Smooth muscle cell (in vitro differentiated cells): Measurements from ENCODE around the gene PTP4A2. TPM values are rescaled to one million over a fixed set of nuclear protein-coding genes. Genes with fewer than 3 reads are reported as not detected.

Experiments used
- DNase-seq: peaks from one replicate; lab custom pipeline; 2025; ENCODE audit not compliant: unreplicated experiment; lab: John Stamatoyannopoulos, UW
- H2AFZ ChIP-seq: fragments of 200-600 bp; sonication (generic); 2 replicates; pipeline ENCODE4 v1.6.0; 2016; ENCODE audit warnings: antibody characterized with exemption, low read depth, mild to moderate bottlenecking
- H3F3A ChIP-seq: fragments of 200-600 bp; sonication (generic); 2 replicates; pipeline ENCODE4 v1.6.0; 2017; ENCODE audit warnings: antibody characterized with exemption, low read depth
- H3K27ac ChIP-seq: fragments of 200-600 bp; sonication (generic); 2 replicates; pipeline ENCODE4 v1.5.1; 2016; ENCODE audit warnings: low read depth, mild to moderate bottlenecking
- H3K27me3 ChIP-seq: fragments of 200-600 bp; sonication (generic); 2 replicates; pipeline ENCODE4 v1.6.1; 2016; ENCODE audit warnings: low read depth, mild to moderate bottlenecking
- H3K36me3 ChIP-seq: fragments of 200-600 bp; sonication (generic); 2 replicates; pipeline ENCODE4 v1.5.1; 2016; ENCODE audit warnings: low read depth
- H3K4me1 ChIP-seq: fragments of 200-600 bp; sonication (generic); 2 replicates; pipeline ENCODE4 v1.5.1; 2016; ENCODE audit warnings: low read depth
- H3K4me2 ChIP-seq: fragments of 200-600 bp; sonication (generic); 2 replicates; pipeline ENCODE4 v1.6.0; 2016; ENCODE audit warnings: mild to moderate bottlenecking
- H3K4me3 ChIP-seq: fragments of 200-600 bp; sonication (generic); 2 replicates; pipeline ENCODE4 v1.5.1; 2016; ENCODE audit warnings: mild to moderate bottlenecking
- H3K79me2 ChIP-seq: fragments of 200-600 bp; sonication (generic); 2 replicates; pipeline ENCODE4 v1.6.0; 2016; ENCODE audit warnings: low read depth, mild to moderate bottlenecking
- H3K9ac ChIP-seq: fragments of 200-600 bp; sonication (generic); 2 replicates; pipeline ENCODE4 v1.6.0; 2016; ENCODE audit warnings: low read depth
- H3K9me3 ChIP-seq: fragments of 200-600 bp; sonication (generic); replicated peaks from 2 replicates; pipeline ENCODE4 v1.5.1; 2016; ENCODE audit warnings: low read depth
- H4K20me1 ChIP-seq: fragments of 200-600 bp; sonication (generic); 2 replicates; pipeline ENCODE4 v1.6.0; 2016; ENCODE audit warnings: low read depth
- WGBS: methylation state at CpG from one replicate; pipeline ENCODE4 v1.1.7; 2016; ENCODE audit warnings: low lambda C conversion rate; 5-methylcytosine and 5-hydroxymethylcytosine counted together
- polyA plus RNA-seq: library from polyadenylated mRNA; unstranded; fragments of >200 nt; fragmentation: Nextera tagmentation; extraction: Ambion mirVana; gene quantifications from 2 replicates; pipeline ENCODE4 v1.2.1, GENCODE V29; 2016
- total RNA-seq: library from RNA; depleted of rRNA; stranded (reverse); fragments of >200 nt; gene quantifications from 2 replicates; pipeline ENCODE4 v1.2.3, GENCODE V29; 2014
- TF ChIP-seq, protein P1 (sequence below): fragments of 200-600 bp; sonication (generic); IDR thresholded peaks from 2 replicates; pipeline ENCODE4 v1.5.1; 2017; ENCODE audit warnings: borderline replicate concordance, mild to moderate bottlenecking, antibody characterized with exemption; ENCODE audit not compliant: insufficient read depth, poor library complexity, severe bottlenecking

PTP4A2 gene
- total and polyA plus RNA-seq, 2 experiments from 2014 or later: 334 to 460 TPM

DNA sequence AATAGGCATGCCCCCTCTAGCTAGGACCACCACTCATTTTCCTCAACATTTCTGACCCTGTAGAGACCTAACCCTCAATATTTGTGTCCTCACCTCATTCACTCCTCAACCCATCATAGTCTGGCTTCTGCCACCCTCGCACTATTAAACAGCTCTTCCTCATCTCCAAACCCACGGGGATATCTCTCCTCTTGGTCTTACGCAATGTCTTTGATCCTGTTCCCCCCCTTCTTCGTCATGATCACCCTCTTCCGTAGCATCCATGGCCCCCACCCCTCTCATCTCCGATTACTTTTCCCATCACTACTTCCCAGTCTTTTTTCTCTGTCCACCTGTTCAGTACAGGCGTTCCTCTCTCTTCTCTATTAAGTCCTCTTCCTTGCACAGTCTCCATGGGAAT is 70.6 kb downstream of the PTP4A2 start:
- Histone ChIP-seq H4K20me1 (no peaks in the 10 kb centered on the region), H3F3A (no peaks in the 10 kb centered on the region), H3K27ac (no peak overlapping the region), H3K9ac (no peak overlapping the region), H3K36me3 (no peaks in the 10 kb centered on the region), H3K79me2 (no peaks in the 10 kb centered on the region), H3K4me2 (no peak overlapping the region), H3K4me3 (no peak overlapping the region), H3K4me1 (no peaks in the 10 kb centered on the region), H3K27me3 (no peaks in the 10 kb centered on the region), H2AFZ (no peak overlapping the region), H3K9me3 (no peaks in the 10 kb centered on the region)
- 84% methylated on average over 7 of the region's 7 CpGs for WGBS
- TF ChIP-seq, protein P1, sequence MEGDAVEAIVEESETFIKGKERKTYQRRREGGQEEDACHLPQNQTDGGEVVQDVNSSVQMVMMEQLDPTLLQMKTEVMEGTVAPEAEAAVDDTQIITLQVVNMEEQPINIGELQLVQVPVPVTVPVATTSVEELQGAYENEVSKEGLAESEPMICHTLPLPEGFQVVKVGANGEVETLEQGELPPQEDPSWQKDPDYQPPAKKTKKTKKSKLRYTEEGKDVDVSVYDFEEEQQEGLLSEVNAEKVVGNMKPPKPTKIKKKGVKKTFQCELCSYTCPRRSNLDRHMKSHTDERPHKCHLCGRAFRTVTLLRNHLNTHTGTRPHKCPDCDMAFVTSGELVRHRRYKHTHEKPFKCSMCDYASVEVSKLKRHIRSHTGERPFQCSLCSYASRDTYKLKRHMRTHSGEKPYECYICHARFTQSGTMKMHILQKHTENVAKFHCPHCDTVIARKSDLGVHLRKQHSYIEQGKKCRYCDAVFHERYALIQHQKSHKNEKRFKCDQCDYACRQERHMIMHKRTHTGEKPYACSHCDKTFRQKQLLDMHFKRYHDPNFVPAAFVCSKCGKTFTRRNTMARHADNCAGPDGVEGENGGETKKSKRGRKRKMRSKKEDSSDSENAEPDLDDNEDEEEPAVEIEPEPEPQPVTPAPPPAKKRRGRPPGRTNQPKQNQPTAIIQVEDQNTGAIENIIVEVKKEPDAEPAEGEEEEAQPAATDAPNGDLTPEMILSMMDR: no peak
- no peak for DNase-seq

DNA sequence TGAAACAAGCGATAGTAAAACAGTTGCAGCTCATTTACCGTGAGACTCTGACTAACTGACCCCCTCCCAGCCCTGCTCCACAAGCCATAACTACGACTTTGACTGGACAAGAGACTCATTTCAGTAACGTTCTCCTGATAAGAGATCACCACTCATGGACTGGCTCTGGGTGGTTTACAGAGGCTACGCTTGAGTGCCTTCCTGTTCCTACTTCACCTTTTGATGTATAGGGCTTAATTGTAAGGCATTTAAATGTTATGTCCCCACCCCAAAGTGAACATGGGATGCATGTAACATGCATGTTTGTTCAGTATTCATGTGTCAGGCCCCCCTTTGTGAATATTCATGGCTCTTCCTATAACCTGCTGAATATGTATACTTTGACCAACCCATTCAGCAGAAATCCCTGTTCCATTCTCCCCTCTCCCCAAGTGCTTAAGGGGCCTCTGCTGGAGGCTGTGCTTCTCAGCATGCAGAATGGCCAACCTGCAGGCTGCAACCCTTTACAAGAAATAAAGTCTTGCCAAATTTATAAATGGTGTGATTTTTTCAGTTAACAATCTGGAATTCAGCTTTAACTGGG is 71.6 kb downstream of the PTP4A2 start:
- Histone ChIP-seq H3K9ac (no peak overlapping the region), H4K20me1 (no peaks in the 10 kb centered on the region), H3K4me1 (no peaks in the 10 kb centered on the region), H3K4me2 (no peak overlapping the region), H3K27ac (no peak overlapping the region), H3F3A (no peaks in the 10 kb centered on the region), H3K36me3 (no peaks in the 10 kb centered on the region), H3K79me2 (no peaks in the 10 kb centered on the region), H3K4me3 (no peak overlapping the region), H3K9me3 (no peaks in the 10 kb centered on the region), H2AFZ (no peak overlapping the region), H3K27me3 (no peaks in the 10 kb centered on the region)
- 38% methylated on average over 5 of the region's 5 CpGs for WGBS
- TF ChIP-seq, protein P1: no peak
- no peak for DNase-seq

DNA sequence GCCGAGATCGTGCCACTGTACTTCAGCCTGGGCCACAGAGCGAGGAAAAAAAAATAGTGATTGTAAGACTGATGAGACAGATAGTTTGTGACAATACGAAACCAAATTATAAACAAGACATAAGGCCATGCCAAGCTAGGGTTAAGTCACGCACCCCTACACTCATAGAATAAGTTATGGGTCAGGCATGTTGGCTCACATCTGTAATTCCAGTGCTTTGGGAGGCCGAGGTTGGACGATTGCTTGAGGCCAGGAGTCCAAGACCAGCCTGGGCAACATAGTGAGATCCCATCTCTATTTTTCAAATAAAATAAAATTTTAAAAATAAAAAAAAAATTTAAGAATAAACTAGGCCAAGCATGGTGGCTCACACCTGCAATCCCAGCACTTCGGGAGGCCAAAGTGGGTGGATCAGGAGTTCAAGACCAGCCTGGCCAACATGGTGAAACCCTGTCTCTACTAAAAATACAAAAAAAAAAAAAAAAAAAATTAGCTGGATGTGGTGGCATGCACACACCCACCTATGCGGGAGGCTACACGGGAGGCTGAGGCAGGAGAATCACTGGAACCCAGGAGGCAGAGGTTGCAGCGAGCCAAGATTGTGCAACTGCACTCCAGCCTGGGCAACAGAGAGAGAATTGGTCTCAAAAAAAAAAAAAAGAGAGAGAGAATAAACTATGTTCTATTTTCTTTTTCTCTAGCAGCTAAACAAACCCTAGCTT is 72.3 kb downstream of the PTP4A2 start:
- Histone ChIP-seq H3K4me1 (no peaks in the 10 kb centered on the region), H3K4me2 (no peak overlapping the region), H3K79me2 (no peaks in the 10 kb centered on the region), H4K20me1 (no peaks in the 10 kb centered on the region), H3F3A (no peaks in the 10 kb centered on the region), H3K9me3 (no peaks in the 10 kb centered on the region), H3K9ac (no peak overlapping the region), H2AFZ (no peak overlapping the region), H3K36me3 (no peaks in the 10 kb centered on the region), H3K27me3 (no peaks in the 10 kb centered on the region), H3K27ac (no peak overlapping the region), H3K4me3 (no peak overlapping the region)
- TF ChIP-seq, protein P1: no peak
- 93% methylated on average over 11 of the region's 11 CpGs for WGBS
- no peak for DNase-seq

DNA sequence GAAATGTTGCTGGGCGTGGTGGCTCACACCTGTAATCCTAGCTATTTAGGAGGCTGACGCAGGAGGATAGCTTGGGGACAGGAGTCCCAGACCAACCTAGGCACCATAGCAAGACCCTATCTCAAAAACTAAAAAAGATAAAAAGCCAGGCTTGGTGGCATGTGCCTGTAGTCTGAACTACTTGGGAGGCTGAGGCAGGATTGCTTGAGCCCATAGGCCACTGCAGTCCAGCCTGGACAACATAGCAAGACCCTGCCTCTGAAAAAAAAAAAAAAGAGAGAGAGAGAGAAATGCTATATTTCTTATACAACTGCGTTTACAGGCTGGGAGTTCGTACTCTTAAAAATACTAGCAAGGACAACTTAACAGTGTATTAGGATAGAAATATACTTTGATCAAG is 76.1 kb downstream of the PTP4A2 start:
- Histone ChIP-seq H2AFZ (no peak overlapping the region), H3K36me3 (no peaks in the 10 kb centered on the region), H3K27me3 (no peaks in the 10 kb centered on the region), H3K4me1 (no peaks in the 10 kb centered on the region), H3K79me2 (no peaks in the 10 kb centered on the region), H3K9ac (no peak overlapping the region), H3K9me3 (no peaks in the 10 kb centered on the region), H3K4me2 (no peak overlapping the region), H3K27ac (no peak overlapping the region), H3K4me3 (no peak overlapping the region), H4K20me1 (no peaks in the 10 kb centered on the region), H3F3A (no peaks in the 10 kb centered on the region)
- 93% methylated on average over 4 of the region's 4 CpGs for WGBS
- TF ChIP-seq, protein P1: no peak
- DNase-seq: no peak
